Measurements from ENCODE around the gene EFEMP2. TPM values are rescaled to one million over a fixed set of nuclear protein-coding genes. Genes with fewer than 3 reads are reported as not detected.

EFEMP2 gene
- 39.4 and 68.7 TPM in 2 replicates for total RNA-seq

DNA sequence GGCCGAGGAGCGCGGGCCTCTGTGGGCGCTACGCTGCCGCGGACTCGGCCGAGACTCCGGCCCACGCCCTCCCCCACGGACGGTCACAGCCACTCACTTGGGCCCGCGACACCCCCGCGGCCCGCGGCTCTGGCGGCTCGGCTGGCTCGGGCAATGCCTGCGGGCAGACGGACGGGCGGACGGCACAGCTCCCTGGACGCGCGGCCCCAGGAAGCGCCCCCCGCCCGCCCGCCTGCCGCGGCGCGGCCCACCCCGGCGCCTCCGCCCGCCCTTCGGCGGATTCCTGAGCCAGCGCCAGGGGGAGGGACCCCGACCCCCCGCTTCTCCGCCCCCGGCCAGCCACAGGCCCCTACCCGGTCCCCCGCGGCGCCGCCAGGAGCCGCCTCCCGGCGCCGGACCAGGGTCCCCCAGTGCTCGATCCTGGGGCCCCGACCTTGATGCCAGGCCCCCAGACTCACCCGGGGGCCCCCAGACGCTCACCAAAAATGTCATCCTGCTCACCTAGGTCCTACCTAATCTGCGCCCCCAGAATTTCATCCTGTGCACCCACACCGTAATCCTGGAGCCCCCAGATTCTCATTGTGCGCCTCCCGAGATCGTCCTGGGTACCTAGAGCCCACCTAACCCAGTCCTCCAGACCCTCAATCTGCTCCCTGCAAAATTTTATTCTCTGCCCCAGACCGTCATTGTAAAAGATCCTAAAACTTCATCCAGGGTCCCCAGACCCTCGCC is at the start of gene EFEMP2:
Gene EFEMP2, minus strand, starts transcription at position 215 of the 732 bp plus-strand sequence. CDS start 446 bp downstream, outside the sequence.

DNA sequence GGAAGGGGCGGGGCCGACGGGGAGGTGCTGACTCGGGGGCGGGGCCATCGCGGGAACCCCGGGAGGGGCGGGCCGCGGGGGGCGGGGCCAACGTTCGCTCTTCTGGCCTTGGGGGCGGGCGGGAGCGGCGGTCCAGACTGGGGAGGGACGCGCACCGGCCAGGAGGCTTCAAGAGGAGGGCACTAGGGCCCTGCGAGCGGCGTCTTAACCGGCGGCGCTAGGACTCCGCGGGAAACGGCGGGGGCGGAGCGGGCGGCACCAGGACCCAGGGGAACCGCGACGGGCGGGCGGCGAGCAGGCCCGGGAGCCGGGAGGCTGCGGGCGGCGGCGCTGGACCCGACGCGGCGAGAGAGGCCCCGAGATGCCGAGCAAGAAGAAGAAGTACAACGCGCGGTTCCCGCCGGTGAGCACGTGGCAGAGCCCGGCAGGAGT is 46.6 kb upstream of the EFEMP2 start, which contains the start of gene DRAP1:
Gene DRAP1, plus strand, starts transcription at position 286 of the 432 bp plus-strand sequence. Its CDS starts 76 bp downstream, at position 362.

DNA sequence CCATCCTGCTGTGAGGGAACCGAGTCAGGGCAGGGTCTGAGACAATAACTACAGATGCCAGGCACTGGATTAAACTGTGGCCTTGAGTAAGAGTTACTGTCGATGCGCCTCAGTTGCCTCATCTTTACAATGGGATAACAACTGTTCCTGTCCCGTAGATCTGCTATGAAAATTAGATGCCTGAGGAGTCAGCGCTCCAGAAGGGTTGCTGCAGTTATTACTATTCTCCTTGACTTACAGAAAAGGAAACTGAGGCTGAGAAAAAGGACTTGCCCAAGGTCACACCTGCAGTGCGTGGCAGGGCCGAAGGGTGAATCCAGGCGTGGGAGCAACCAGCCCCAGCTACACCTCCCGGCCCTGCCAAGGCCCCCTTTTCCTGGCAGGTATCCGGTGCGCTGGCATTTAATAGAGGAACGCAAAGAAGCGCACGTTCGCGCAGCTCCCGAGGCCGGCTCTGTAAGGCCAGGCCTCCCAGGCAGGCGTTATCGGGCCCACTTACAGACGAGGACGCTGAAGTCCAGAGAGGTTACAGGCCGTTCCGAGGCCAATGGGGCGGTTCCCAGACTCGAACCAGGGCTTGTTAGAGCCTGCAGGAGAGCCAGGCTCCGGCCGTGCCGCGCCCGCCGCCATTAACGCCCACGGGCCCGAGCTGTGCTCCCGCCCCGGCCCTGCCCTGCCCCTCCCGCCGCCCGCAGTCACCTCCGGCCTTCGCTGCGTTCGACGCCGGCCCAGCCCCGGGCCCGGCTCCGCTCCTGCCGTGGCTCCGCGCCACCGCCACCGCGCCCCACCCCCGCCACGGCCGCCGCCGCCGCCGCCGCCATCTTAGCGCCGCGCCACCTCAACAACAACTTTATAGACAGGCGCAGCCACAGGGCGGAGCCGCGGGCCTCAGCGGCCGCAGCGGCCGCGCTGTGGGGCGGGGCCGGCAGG is 45.9 kb upstream of the EFEMP2 start, which contains the start of gene C11orf68:
Gene C11orf68, minus strand, starts transcription at position 852 of the 930 bp plus-strand sequence. Its CDS starts 31 bp downstream, at position 821.

DNA sequence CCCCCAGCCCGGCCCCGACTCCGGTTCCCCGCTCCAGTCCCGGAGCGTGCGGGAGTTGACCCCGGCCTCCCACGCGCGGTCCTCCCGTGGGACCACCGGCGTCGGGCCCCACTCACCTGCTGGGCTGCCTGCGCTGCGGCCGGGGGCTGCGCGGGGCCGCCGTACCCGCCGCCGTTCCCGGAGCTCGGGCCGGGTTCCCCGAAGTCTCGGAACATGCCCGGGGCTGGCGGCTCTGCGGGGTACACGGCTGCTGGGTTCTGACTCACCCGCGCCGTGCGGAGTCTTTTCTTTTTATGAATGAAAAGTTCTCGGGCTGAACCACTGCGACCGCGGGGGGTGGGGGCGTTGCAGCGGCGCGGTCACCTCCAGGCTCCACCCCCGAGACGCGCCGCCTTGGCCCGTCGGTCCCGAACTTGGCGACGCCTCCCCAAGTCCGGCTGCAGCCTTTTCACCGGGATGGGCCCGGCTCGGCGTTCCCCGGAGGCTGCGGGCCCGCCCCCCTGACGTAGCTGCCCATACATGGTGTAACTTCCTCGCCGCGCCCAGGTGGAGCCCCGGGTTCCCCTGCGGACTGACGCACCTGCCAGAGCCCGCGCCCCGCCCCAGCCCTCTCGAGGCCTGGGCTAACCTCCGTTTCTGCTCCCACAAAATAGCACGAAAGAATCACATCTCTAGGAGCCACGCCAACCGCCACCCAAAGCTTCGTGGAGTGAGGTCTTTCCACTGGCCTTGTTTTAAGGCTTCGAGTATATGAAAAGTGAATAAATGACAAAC is 27.7 kb upstream of the EFEMP2 start, which contains the start of gene FOSL1:
Gene FOSL1, minus strand, starts transcription at position 264 of the 774 bp plus-strand sequence. Its CDS starts 49 bp downstream, at position 215.

DNA sequence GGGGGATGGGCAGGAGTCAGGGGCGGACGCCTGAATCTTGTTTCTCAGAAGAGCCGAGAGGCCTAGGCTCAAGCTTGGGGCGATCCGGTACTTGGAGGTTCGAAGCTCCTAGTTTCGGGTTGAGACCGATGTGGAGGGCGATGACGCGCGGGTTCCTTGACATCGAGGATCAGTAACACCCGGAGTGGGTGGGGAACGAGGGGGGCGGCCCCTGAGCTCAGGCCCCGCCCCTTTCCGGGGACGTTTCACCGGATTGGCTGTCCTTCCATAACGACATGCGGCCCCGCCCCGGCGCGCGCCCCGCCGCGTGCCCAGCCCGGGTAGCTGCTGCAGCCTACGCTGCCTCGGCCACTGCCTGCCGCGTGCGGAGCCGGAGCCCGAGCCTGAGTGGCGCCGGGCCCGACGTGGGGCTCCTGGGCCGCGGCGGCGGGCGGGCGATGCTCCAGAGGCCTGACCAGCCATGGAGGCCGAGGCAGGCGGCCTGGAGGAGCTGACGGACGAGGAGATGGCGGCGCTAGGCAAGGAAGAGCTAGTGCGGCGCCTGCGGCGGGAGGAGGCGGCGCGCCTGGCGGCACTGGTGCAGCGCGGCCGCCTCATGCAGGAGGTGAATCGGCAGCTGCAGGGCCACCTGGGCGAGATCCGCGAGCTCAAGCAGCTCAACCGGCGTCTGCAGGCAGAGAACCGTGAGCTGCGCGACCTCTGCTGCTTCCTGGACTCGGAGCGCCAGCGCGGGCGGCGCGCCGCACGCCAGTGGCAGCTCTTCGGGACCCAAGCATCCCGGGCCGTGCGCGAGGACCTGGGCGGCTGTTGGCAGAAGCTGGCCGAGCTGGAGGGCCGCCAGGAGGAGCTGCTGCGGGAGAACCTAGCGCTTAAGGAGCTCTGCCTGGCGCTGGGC is 18.0 kb upstream of the EFEMP2 start, which contains the start of gene CCDC85B:
Gene CCDC85B, plus strand, starts transcription at position 350 of the 895 bp plus-strand sequence. Its CDS starts 111 bp downstream, at position 461.

DNA sequence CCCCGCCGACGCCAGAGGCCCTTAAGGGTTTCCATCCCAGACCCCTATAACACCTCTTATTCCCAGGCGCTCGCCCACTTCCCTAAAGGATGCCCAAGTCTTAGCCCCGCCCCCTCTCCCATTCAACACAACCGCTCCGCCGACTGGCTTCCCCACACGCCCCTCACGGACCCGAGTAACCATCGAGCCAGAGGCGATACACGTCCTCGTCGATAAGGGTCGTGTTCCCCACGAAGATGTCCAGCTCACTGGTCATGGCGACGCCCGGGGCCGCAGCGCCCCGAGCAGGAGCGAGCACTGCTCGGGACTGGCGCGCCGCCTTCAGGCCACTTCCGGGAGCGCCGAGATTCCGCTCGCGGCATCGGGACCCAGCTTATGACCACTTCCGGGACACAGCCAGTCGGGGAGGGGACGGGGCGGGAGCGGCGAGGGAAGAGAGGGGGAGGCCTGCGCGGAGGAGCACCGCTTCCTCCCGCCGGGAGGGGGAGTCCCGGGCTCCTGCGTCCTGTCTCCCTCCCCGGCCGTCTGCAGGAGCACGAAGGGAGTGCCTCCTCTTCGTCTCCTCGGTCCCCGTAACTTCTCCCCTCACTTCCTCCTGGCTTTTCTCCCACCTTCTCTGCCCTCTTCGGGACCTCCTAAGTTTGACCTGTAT is 15.7 kb upstream of the EFEMP2 start, which contains the start of gene FIBP:
Gene FIBP, minus strand, starts transcription at position 309 of the 652 bp plus-strand sequence. Its CDS starts 53 bp downstream, at position 256.

DNA sequence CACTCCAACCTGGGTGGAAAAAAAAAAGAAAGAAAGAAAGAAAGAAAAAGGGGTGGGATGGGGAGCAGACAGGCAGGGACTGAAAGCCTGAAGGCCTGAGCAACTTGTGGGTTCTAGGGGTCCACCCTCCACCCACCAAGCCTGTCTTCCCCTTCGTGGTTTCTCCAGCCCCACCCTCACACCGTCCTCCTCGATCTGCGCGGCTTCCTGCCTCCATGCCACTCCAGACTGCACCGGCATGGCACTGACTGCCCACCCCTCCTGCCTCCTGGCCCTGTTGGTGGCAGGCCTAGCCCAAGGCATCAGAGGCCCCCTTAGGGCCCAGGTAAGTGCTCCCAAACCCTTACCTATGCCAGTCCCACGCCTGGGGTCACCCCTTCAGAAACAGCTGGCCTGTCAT is 7.0 kb upstream of the EFEMP2 start, which contains the start of gene CTSW:
Gene CTSW, plus strand, starts transcription at position 221 of the 400 bp plus-strand sequence. Its CDS starts 18 bp downstream, at position 239.

DNA sequence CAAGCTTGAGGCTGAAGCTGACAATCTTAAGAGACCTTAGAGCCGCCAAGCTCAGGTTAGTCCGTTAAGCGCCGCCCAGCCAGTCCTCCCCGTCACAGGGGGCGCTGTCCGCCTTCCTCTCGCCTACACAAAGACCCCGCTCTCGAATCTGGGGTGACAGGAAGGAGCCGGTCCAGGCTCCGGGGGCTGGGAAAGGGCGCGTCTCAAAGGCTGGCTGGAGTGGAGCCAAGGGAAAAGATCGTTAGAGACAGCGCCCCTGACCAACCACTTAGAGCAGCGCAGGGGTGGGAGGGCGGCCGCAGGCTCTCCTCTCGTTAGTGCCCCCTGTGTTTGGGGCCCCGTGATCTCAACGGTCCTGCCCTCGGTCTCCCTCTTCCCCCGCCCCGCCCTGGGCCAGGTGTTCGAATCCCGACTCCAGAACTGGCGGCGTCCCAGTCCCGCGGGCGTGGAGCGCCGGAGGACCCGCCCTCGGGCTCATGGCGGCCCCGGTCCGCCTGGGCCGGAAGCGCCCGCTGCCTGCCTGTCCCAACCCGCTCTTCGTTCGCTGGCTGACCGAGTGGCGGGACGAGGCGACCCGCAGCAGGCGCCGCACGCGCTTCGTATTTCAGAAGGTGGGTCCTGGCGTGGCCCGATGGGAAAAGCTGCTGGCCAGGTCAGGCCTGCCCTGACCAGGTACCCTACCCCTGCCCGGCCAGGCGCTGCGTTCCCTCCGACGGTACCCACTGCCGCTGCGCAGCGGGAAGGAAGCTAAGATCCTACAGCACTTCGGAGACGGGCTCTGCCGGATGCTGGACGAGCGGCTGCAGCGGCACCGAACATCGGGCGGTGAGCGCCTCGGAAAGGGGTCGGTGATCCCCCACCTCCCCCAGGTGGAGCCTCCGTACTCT is 12.1 kb downstream of the EFEMP2 start, which contains the start of gene MUS81:
Gene MUS81, plus strand, starts transcription at position 156 of the 887 bp plus-strand sequence. Its CDS starts 321 bp downstream, at position 477.

DNA sequence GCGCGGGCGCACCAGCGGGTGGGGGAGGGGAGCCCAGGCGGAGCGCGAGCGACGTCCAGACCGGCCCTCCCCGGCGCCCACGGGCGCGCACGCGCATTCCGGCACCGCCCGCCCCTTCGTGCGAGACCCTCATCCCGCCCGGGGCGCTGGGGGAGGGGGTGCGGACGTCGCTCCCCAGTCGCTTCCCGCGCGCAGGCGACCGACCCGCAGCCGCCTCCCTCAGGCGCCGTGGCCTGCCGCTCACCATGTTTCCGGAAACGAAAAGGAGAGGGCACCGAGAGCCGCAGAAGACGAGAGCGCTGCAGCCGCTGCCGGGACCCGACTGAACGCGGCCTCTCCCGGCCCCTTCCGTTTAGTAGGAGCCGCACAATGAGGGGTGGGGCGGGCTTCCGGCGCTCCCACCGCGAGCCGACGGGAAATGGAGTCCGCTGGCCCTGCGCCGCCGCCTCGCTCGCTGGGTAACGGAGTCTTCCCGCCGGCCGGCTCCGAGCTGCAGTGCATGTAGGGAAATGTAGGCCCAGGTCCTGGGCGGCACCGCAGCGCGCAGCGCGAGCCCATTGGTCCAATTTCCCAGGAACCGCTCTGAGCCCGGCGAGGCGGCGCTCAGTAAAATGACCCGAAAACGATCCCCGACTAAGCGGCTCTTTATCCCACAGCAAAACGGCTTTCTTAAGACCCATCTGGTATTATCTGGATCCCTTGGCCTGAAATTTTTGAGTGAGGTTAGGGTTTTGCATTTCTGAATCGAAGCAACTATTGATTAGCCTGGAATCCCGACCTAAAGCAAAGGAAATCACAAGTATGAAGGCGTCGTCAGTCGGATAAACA is 14.5 kb downstream of the EFEMP2 start, which contains the start of gene CFL1:
Gene CFL1, minus strand, starts transcription at position 328 of the 828 bp plus-strand sequence. Its CDS starts 81 bp downstream, at position 247.

DNA sequence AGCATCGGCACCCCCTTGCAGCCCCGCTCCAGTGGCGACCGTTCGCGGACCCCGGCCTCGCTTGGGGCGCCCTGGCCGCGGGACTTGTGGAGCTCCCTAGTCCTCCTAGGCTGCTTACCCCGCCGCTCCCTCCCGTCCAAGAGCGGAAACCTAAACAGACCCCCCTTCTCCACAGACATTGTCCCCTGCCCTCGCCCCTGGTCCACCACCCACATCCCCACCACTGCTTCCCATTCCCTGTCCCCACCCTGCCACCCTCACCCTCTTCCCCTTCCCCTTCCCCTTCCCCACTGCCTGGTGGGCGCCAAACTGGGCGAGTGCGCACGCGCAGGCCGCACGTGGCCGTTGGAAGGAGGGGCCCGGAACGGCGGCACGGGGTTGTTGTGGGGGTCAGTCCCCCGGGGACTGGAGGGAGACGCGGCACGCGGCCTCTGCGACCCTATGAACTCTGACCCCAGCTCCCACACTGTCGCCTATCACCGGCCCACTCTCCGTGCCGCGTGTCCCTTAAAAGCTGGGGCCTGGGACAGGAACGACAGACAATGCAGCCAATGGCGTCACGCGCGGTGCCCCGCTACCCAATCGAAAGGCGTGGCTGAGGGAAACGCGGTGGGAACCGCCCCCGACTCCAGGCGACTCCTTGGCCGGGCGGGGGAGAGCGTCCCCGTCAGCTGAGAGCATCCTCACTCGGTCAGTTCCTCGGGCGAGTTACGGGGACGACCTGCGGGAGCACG is 39.1 kb downstream of the EFEMP2 start, which contains the start of gene SNX32:
Gene SNX32, plus strand, starts transcription at position 667 of the 734 bp plus-strand sequence. CDS start 103 bp downstream, outside the sequence.

Other genes with a start within 250 kb of the EFEMP2 start
- gene SIPA1, start 234.7 kb downstream of the EFEMP2 start, total RNA-seq = 32.2 and 37.7 TPM in 2 replicates
- 35.7 and 42.7 TPM in 2 replicates for gene RELA, start 209.9 kb downstream of the EFEMP2 start, total RNA-seq
- gene KAT5, start 160.5 kb downstream of the EFEMP2 start, total RNA-seq = 53.2 and 67.1 TPM in 2 replicates
- 24.7 and 37.1 TPM in 2 replicates for gene RNASEH2C, start 152.0 kb downstream of the EFEMP2 start, total RNA-seq
- gene AP5B1, start 91.8 kb downstream of the EFEMP2 start, total RNA-seq = 17.0 and 20.0 TPM in 2 replicates
- 1.3 and 2.0 TPM in 2 replicates for gene OVOL1, start 85.7 kb downstream of the EFEMP2 start, total RNA-seq
- 1.1 and 5.5 TPM in 2 replicates for gene SNX32, start 38.8 kb downstream of the EFEMP2 start, total RNA-seq
- 397 and 949 TPM in 2 replicates for gene CFL1, start 14.6 kb downstream of the EFEMP2 start, total RNA-seq
- gene MUS81, start 12.4 kb downstream of the EFEMP2 start, total RNA-seq = 42.0 and 54.2 TPM in 2 replicates
- 0.79 TPM in 1 of 2 replicates, not detected in the other for gene CTSW, start 7.0 kb upstream of the EFEMP2 start, total RNA-seq
- gene FIBP, start 15.7 kb upstream of the EFEMP2 start, total RNA-seq = 110 and 165 TPM in 2 replicates
- 23.2 and 30.0 TPM in 2 replicates for gene CCDC85B, start 17.9 kb upstream of the EFEMP2 start, total RNA-seq
- 1.1 and 1.2 TPM in 2 replicates for gene FOSL1, start 27.6 kb upstream of the EFEMP2 start, total RNA-seq
- gene C11orf68, start 46.3 kb upstream of the EFEMP2 start, total RNA-seq = 24.3 and 35.7 TPM in 2 replicates
- 63.6 and 81.4 TPM in 2 replicates for gene DRAP1, start 46.6 kb upstream of the EFEMP2 start, total RNA-seq
- gene TSGA10IP, start 72.7 kb upstream of the EFEMP2 start, total RNA-seq = not detected in 2 replicates
- gene SART1, start 88.9 kb upstream of the EFEMP2 start, total RNA-seq = 33.4 and 37.7 TPM in 2 replicates
- gene EIF1AD, start 129.4 kb upstream of the EFEMP2 start, total RNA-seq = 29.8 and 40.0 TPM in 2 replicates
- 23.2 and 37.5 TPM in 2 replicates for gene BANF1, start 129.7 kb upstream of the EFEMP2 start, total RNA-seq
- 39.3 and 66.6 TPM in 2 replicates for gene CST6, start 139.2 kb upstream of the EFEMP2 start, total RNA-seq
- gene CATSPER1, start 153.7 kb upstream of the EFEMP2 start, total RNA-seq = under 0.01 and 0.54 TPM in 2 replicates
- not detected in 2 replicates for gene GAL3ST3, start 176.4 kb upstream of the EFEMP2 start, total RNA-seq
- 138 and 219 TPM in 2 replicates for gene SF3B2, start 179.6 kb upstream of the EFEMP2 start, total RNA-seq
- gene PACS1, start 197.5 kb upstream of the EFEMP2 start, total RNA-seq = 40.8 and 50.6 TPM in 2 replicates